ENCODE measurements around the gene AADACL4.

Gene AADACL4

GRCh38 chr1:12600880-12601633 lies 42.8 kb upstream of the AADACL4 start:
- Histone ChIP-seq H3K27me3 (ENCODE audit: insufficient read depth, poor library complexity, severe bottlenecking) (no peaks in the 10 kb centered on the region), H3K9me3 (ENCODE audit: severe bottlenecking) (no peaks in the 10 kb centered on the region), H3K4me1 (ENCODE audit: insufficient read depth, poor library complexity, severe bottlenecking) (peaks cover 44% of the 10 kb centered on the region), H3K4me3 (ENCODE audit: severe bottlenecking) (no peak overlapping the region), H3K27ac (ENCODE audit: poor library complexity, severe bottlenecking) (no peak overlapping the region), H3K36me3 (ENCODE audit: low read depth) (no peaks in the 10 kb centered on the region)
- no peak for DNase-seq (ENCODE audit: low spot score)
- ATAC-seq (ENCODE audit: low read depth) = no peak
- TF ChIP-seq CTCF (IDR thresholded peaks at IDR 0.05; ENCODE audit: poor library complexity, severe bottlenecking) = peak; percentile 52

DNA sequence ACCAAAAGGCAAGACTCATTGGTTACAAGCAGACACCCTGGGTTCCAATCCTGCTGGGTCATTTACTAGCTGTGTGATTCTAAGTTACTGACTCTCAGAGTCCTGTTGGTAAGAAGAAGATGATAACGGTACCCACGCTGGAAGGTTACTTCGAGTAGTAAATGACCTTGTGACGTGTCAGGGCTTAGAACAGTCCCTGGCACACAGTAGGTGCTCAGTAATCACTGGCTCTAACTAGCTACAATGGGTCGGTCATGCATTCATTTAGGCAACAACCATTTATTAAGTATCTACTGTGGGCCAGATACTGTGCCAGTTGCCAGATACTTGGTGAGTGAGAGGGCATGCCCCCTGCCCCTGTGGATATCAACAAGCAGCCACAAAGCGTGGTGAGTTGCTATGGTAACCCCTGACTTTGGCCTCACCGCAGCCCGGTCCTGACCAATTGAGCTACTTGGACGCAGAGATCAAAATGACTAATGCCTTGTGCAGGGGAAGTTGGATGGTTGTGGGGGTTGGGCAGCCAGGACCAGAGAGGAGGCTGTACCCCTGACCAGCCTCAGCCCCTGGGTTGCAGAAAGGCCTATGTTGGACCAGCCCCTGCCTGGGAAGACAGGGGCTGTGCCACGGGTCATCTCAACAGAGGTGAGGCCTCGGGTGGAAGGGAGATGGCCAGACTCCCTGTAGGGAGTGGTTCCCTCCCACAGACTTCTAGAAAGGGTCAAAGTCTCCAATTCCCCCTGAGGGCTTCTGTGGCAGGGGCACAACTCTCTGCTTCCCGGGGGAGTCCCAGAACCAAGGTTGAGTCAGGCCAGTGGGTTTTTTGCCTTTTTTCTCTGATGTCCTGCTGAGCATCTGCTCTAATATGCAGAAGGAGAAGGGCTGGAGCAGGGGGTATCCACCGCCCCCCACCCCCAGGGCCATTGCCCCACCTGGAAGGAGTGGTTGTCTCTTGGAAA lies 41.9 kb upstream of the AADACL4 start:
- H3K4me3 ChIP-seq (ENCODE audit: severe bottlenecking) = no peak overlapping the region
- H3K36me3 ChIP-seq (ENCODE audit: low read depth) = no peaks in the 10 kb centered on the region
- no peaks in the 10 kb centered on the region for H3K9me3 ChIP-seq (ENCODE audit: severe bottlenecking)
- DNase-seq (ENCODE audit: low spot score) (peak; percentile 86), ATAC-seq (ENCODE audit: low read depth) (peak; percentile 62)
- no peak for TF ChIP-seq CTCF (IDR thresholded peaks at IDR 0.05; ENCODE audit: poor library complexity, severe bottlenecking)
- no peak overlapping the region for H3K27ac ChIP-seq (ENCODE audit: poor library complexity, severe bottlenecking)
- H3K27me3 ChIP-seq (ENCODE audit: insufficient read depth, poor library complexity, severe bottlenecking) = no peaks in the 10 kb centered on the region
- peaks cover 37% of the 10 kb centered on the region for H3K4me1 ChIP-seq (ENCODE audit: insufficient read depth, poor library complexity, severe bottlenecking)

DNA sequence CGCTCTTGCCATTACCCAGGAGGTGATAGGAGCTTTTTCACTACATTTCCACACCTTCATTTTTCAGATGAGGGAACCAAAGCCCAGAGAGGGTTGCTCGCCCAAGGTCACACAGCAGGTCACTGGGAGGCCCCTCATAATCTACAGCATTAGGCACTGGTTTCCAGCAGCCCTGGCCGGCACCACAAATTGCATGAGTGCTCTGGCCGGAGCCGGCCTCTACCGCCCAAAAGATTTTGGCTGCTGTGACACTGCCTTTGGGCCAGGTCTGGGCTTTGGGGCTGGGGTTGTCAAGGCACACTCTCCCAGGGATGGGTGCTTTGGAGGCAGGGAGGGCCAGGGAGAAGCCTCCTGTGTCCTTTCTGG lies 41.2 kb upstream of the AADACL4 start:
- no peak for DNase-seq (ENCODE audit: low spot score)
- Histone ChIP-seq H3K36me3 (ENCODE audit: low read depth) (no peaks in the 10 kb centered on the region), H3K4me3 (ENCODE audit: severe bottlenecking) (no peak overlapping the region), H3K9me3 (ENCODE audit: severe bottlenecking) (no peaks in the 10 kb centered on the region), H3K27me3 (ENCODE audit: insufficient read depth, poor library complexity, severe bottlenecking) (no peaks in the 10 kb centered on the region), H3K27ac (ENCODE audit: poor library complexity, severe bottlenecking) (no peak overlapping the region), H3K4me1 (ENCODE audit: insufficient read depth, poor library complexity, severe bottlenecking) (peaks cover 37% of the 10 kb centered on the region)
- no peak for ATAC-seq (ENCODE audit: low read depth)
- no peak for TF ChIP-seq CTCF (IDR thresholded peaks at IDR 0.05; ENCODE audit: poor library complexity, severe bottlenecking)

DNA sequence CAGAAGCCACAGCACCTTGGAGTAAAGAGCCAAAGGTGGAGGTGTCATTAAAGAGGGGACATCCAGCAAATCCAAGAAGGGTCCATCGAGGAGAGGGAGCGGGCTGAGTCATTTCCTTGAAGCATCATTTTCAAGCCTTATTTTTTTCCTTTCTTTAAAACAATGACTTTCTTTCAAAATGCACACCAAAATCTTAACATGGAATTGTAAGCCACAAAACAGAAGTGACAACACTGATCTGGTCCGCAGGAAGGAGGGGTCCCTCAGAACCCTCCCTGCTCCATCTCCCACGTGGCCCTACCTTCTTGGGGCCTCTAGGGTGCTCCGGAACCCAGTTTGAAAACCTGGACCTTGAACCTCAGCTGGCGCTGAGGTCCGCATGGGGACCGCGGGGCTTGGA lies 40.7 kb upstream of the AADACL4 start:
- no peaks in the 10 kb centered on the region for H3K36me3 ChIP-seq (ENCODE audit: low read depth)
- no peaks in the 10 kb centered on the region for H3K9me3 ChIP-seq (ENCODE audit: severe bottlenecking)
- H3K4me3 ChIP-seq (ENCODE audit: severe bottlenecking) = no peak overlapping the region
- ATAC-seq (ENCODE audit: low read depth) (no peak), DNase-seq (ENCODE audit: low spot score) (no peak)
- H3K27me3 ChIP-seq (ENCODE audit: insufficient read depth, poor library complexity, severe bottlenecking) = no peaks in the 10 kb centered on the region
- no peak overlapping the region for H3K27ac ChIP-seq (ENCODE audit: poor library complexity, severe bottlenecking)
- TF ChIP-seq CTCF (IDR thresholded peaks at IDR 0.05; ENCODE audit: poor library complexity, severe bottlenecking) = no peak
- H3K4me1 ChIP-seq (ENCODE audit: insufficient read depth, poor library complexity, severe bottlenecking) = peaks cover 37% of the 10 kb centered on the region

All from RWPE2 (cell line).